Body of pancreas (tissue), 4 donors: ENCODE measurements around the gene RPS27L. TPM values are rescaled to one million over a fixed set of nuclear protein-coding genes. Genes with fewer than 3 reads are reported as not detected.
"Not testable (repeated sequence)": the region's sequence is repeated elsewhere in the genome, so short reads cannot be mapped to it uniquely, and the experiment has no call there.

Experiments used
- ATAC-seq: fragments of 150-250 bp; one replicate; pipeline ENCODE4 v1.9.1; 2016
- DNase-seq, 4 donors: peaks; one replicate each; pipeline ENCODE4 v3.0.0-alpha.2; 2019
- H3K27ac ChIP-seq, 4 donors: fragments of 200-600 bp; sonication (generic); 1 replicate in 3 of 4; 2 replicates in 1 of 4; pipeline versions ENCODE4 v1.5.1 to v1.6.1; 2016 to 2019; ENCODE audit warnings: mild to moderate bottlenecking in 1 of 4, mixed read lengths in 1 of 4, moderate library complexity in 1 of 4
- H3K27me3 ChIP-seq, 2 donors: fragments of 200-600 bp; sonication (generic); one replicate each; pipeline ENCODE4 v1.6.0; 2016; ENCODE audit warnings: mild to moderate bottlenecking in 1 of 2
- H3K36me3 ChIP-seq, 2 donors: fragments of 200-600 bp; sonication (generic); replicated peaks in 1 of 2; 2 replicates each; pipeline ENCODE4 v1.5.1; 2016; ENCODE audit warnings: low read depth in 2 of 2; ENCODE audit not compliant: insufficient read depth in 1 of 2
- H3K4me1 ChIP-seq: fragments of 200-600 bp; sonication (generic); one replicate; pipeline ENCODE4 v1.6.0; 2016
- H3K4me3 ChIP-seq, 2 donors: fragments of 200-600 bp; sonication (generic); 1 replicate in 1 of 2; 2 replicates in 1 of 2; pipeline ENCODE4 v1.5.1; 2016 to 2019
- H3K9me3 ChIP-seq, 3 donors: fragments of 200-600 bp; sonication (generic); 1 replicate in 2 of 3; 2 replicates in 1 of 3; pipeline ENCODE4 v1.5.1; 2016
- CTCF ChIP-seq, 7 experiments: fragments of 450-650 bp in 4 of 7; fragments of 200-600 bp in 3 of 7; sonication (generic) in 3 of 7; IDR thresholded peaks; one replicate each; pipeline ENCODE4 v1.5.1; 2016 to 2019; ENCODE audit warnings: antibody characterized with exemption in 7 of 7
- POLR2A ChIP-seq, 3 donors: fragments of 450-650 bp; IDR thresholded peaks; one replicate each; pipeline ENCODE4 v1.6.1; 2016; ENCODE audit warnings: antibody characterized with exemption in 3 of 3, mild to moderate bottlenecking in 2 of 3
- WGBS, 2 donors: methylation state at CpG; one replicate each; pipeline ENCODE4 v1.1.5; 2017; 5-methylcytosine and 5-hydroxymethylcytosine counted together
- intact Hi-C: fragments of 100-400 bp; cut with DNase I; formaldehyde crosslinking; loops from one replicate; pipeline ENCODE4 v1.15.1; 2023
- total RNA-seq, 2 donors: library from RNA; depleted of rRNA; stranded (reverse); fragments of >200 nt; gene quantifications; one replicate each; pipeline ENCODE4 v1.1.0, GENCODE V29; 2016

RPS27L gene
- total RNA-seq, 2 donors from 2014 or later = 15.2 to 37.9 TPM

DNA sequence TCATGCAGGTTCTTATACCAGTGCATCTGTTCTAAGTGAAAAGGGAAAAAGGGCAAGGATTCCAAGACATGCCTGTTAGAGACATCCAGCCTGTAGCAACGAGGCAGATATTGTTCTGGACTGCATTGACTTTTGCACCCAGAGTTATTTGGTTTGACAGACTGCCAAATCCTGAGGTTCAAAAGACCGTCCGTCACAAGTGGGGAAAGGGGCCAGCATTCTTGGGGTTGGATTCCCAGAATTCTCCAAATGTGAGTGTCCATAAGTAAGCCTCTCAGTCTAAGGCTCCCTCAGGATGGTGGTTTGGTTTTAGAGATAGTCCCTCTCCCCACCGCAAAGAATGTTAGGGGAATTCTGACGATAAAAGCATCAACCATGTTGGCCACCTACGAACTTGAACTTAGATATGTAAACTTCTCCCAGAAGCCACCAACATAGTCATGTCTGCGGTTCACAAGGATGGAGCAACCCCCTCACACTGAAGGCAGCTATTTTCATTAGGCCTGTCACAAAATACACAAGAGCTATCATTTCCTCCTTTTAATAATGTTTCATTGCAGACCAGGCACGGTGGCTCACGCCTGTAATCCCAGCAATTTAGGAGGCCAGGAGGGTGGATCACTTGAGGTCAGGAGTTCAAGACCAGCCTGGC, 49.3 kb downstream of the RPS27L start:
- peak overlapping the region in 1 of 4 donors; percentile 21 for H3K27ac ChIP-seq
- DNase-seq = peak in 3 of 4 donors; percentile 26 to 59 (median 31)
- TF ChIP-seq POLR2A (IDR thresholded peaks at IDR 0.05) (no peak), CTCF (IDR thresholded peaks at IDR 0.05) (no peak)
- H3K27me3 ChIP-seq = no peaks in the 10 kb centered on the region
- no peaks in the 10 kb centered on the region for H3K4me1 ChIP-seq
- intact Hi-C loops = no loop called here
- peak; percentile 48 for ATAC-seq
- H3K36me3 ChIP-seq = no peaks in the 10 kb centered on the region
- no peak overlapping the region for H3K4me3 ChIP-seq
- no peaks in the 10 kb centered on the region for H3K9me3 ChIP-seq
- WGBS, 2 donors = 43 to 44% methylated on average over 9 of the region's 9 CpGs

DNA sequence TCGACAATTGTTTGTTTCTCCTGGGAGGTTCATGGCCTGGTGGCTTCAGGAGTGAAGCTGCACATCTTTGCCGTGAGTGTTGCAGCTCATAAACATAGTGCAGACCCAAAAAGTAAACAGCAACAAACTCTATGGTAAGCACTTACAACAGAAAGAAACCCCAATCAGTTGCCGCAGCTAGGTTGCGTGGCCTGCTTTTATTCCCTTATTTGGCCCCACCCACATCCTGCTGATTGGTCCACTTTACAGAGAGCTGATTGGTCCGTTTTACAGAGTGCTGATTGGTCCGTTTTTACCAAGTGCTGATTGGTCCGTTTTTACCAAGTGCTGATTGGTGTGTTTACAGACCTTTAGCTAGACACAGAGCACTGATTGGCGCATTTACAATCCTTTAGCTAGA, 51.9 kb downstream of the RPS27L start:
- H3K4me3 ChIP-seq, ATAC-seq, intact Hi-C loops, H3K9me3 ChIP-seq, H3K27ac ChIP-seq, H3K36me3 ChIP-seq, H3K4me1 ChIP-seq, DNase-seq, H3K27me3 ChIP-seq: not testable (repeated sequence)
- WGBS, 2 donors = 56 to 65% methylated on average over 8 of the region's 8 CpGs

DNA sequence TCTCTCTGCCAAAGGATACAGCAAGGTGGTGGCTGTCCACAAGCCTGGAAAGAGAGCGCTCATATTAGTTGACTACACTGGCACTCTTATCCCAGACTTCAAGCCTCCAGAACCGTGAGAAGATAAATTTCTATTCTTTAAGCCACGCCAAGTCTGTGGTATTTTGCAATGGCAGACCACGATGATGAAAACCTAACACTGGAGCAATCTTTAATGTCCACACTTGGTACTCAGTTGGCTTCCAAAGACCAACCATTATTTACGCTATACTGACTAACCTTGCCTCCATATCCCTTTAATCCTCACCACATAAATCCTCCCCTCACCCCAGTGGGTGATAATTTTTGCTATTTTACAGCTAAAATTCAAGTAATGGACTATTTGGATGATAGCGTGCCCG, 52.5 kb downstream of the RPS27L start:
- Histone ChIP-seq H3K27ac (no peak overlapping the region), H3K27me3 (no peaks in the 10 kb centered on the region), H3K4me3 (no peak overlapping the region), H3K36me3 (no peaks in the 10 kb centered on the region), H3K4me1 (no peaks in the 10 kb centered on the region), H3K9me3 (no peaks in the 10 kb centered on the region)
- 65 to 71% methylated on average over 7 of the region's 7 CpGs for WGBS, 2 donors
- no peak for DNase-seq
- no peak for TF ChIP-seq POLR2A (IDR thresholded peaks at IDR 0.05)
- TF ChIP-seq CTCF (IDR thresholded peaks at IDR 0.05) = no peak
- intact Hi-C loops = no loop called here
- ATAC-seq = no peak

DNA sequence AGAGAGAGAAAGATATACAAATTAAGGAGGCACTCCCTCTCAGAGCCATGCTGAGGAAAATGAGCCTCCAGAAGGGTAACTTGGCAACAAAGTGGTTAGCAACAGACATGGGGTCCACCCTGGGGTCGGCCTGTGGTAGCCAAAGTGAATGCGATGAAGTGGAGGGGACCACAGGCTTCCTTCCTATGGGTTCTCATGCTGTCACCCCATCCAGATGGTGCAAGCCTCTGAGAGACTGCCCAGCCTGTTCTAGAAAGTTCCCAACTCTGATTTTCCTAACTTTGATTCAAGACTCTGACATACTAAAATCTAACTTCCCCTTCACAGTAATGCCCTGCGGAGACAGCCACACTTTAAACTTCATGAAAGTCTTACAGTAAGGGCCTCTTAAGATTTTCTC, 53.9 kb downstream of the RPS27L start:
- Histone ChIP-seq H3K27ac (no peak overlapping the region), H3K4me1 (no peaks in the 10 kb centered on the region), H3K4me3 (no peak overlapping the region), H3K36me3 (no peaks in the 10 kb centered on the region), H3K27me3 (no peaks in the 10 kb centered on the region), H3K9me3 (no peaks in the 10 kb centered on the region)
- intact Hi-C loops = no loop called here
- ATAC-seq = no peak
- TF ChIP-seq CTCF (IDR thresholded peaks at IDR 0.05) = no peak
- no peak for TF ChIP-seq POLR2A (IDR thresholded peaks at IDR 0.05)
- WGBS, 2 donors = 59 to 88% methylated on average over 3 of the region's 3 CpGs
- DNase-seq = no peak

DNA sequence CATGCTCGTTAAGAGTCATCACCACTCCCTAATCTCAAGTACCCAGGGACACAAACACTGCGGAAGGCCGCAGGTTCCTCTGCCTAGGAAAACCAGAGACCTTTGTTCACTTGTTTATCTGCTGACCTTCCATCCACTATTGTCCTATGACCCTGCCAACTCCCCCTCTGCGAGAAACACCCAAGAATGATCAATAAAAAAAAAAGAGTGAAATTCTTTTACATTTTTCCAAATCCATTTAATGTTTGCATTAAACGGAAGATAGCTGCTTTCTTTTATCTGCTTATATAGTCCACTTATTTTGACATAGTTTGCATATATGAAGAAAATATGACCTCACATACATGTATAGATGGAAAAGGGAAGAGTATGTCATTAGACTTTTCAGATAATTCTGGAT, 57.7 kb downstream of the RPS27L start:
- WGBS, 2 donors = 59 to 75% methylated on average over 3 to 5 of the region's 5 CpGs
- H3K27ac ChIP-seq, H3K27me3 ChIP-seq, H3K36me3 ChIP-seq, DNase-seq, intact Hi-C loops, H3K4me1 ChIP-seq, H3K4me3 ChIP-seq, H3K9me3 ChIP-seq, ATAC-seq: not testable (repeated sequence)

DNA sequence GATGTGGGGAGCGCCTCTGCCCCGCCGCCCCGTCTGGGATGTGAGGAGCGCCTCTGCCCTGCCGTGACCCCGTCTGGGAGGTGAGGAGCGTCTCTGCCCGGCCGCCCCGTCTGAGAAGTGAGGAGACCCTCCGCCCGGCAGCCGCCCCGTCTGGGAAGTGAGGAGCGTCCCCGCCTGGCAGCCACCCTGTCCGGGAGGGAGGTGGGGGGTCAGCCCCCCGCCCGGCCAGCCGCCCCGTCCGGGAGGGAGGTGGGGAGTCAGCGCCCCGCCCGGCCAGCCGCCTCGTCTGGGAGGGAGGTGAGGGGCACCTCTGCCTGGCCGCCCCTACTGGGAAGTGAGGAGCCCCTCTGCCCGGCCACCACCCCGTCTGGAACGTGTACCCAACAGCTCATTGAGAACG, 58.4 kb downstream of the RPS27L start:
- H3K9me3 ChIP-seq, DNase-seq, H3K4me1 ChIP-seq, H3K27me3 ChIP-seq, intact Hi-C loops, H3K4me3 ChIP-seq, H3K27ac ChIP-seq, ATAC-seq, H3K36me3 ChIP-seq: not testable (repeated sequence)
- WGBS, 2 donors = 75 to 85% methylated on average over 4 to 9 of the region's 33 CpGs

Other genes with a start within 250 kb of the RPS27L start
- 100 to 1,000 TPM; 417 to 435 TPM for gene TPM1, start 114.7 kb downstream of the RPS27L start, total RNA-seq
- gene LACTB, start 35.6 kb downstream of the RPS27L start, total RNA-seq = 1 to 10 TPM; 7.6 to 8.6 TPM
- gene RAB8B, start 32.1 kb upstream of the RPS27L start, total RNA-seq = 10 to 100 TPM; 12.5 to 14.0 TPM
- gene APH1B, start 120.1 kb upstream of the RPS27L start, total RNA-seq = 10 to 100 TPM in 1 of 2 donors, 1 to 10 TPM in 1; 6.9 to 12.7 TPM
- gene CA12, start 224.4 kb upstream of the RPS27L start, total RNA-seq = 10 to 100 TPM; 16.1 to 25.7 TPM